ENCODE measurements around the gene MAN2A1.

MAN2A1 gene

DNA sequence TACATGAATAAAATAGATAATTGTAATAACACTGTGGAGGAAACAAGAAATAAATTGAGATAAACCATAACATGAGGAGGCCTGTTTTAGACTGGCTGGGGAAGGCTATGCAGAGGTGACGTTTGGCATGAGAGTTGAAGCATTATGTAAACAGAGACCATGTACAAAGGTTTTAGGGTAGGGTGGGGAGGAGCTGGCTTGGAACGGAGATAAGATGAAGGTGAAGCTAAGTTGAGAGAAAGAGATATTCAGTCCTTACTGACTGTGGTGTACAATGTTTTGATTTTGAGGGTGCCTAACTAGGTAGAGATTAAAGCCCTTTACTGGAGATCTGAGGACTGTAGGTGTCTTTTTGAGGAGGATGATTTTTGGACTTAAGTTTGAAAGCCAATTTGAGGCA lies 17.8 kb downstream of the MAN2A1 start:
- H3K9me3 Mint-ChIP-seq, result peaks cover 2% of the 10 kb centered on the region
- H3K36me3 Mint-ChIP-seq (ENCODE audit: low read depth), result peaks cover 33% of the 10 kb centered on the region
- DNase-seq, result no peak
- no peak overlapping the region for H3K4me3 Mint-ChIP-seq
- H3K27me3 Mint-ChIP-seq, result no peaks in the 10 kb centered on the region
- no peak overlapping the region for H3K27ac Mint-ChIP-seq
- H3K4me1 Mint-ChIP-seq (ENCODE audit: low read depth), result peaks cover 85% of the 10 kb centered on the region

GRCh38 chr5:109708813-109709212 lies 19.1 kb downstream of the MAN2A1 start:
- DNase-seq, result no peak
- Mint-ChIP-seq H3K4me1 (ENCODE audit: low read depth) (peaks cover 89% of the 10 kb centered on the region), H3K27me3 (no peaks in the 10 kb centered on the region), H3K27ac (no peak overlapping the region), H3K4me3 (no peak overlapping the region), H3K9me3 (peaks cover 2% of the 10 kb centered on the region), H3K36me3 (ENCODE audit: low read depth) (peaks cover 45% of the 10 kb centered on the region)

GRCh38 chr5:109709225-109709624 lies 19.5 kb downstream of the MAN2A1 start:
- Mint-ChIP-seq H3K27me3 (no peaks in the 10 kb centered on the region), H3K36me3 (ENCODE audit: low read depth) (peaks cover 47% of the 10 kb centered on the region), H3K9me3 (peaks cover 2% of the 10 kb centered on the region), H3K4me3 (no peak overlapping the region), H3K4me1 (ENCODE audit: low read depth) (peaks cover 86% of the 10 kb centered on the region), H3K27ac (no peak overlapping the region)
- no peak for DNase-seq

- no peak for DNase-seq
- Mint-ChIP-seq H3K27me3 (no peaks in the 10 kb centered on the region), H3K36me3 (ENCODE audit: low read depth) (peaks cover 54% of the 10 kb centered on the region), H3K4me1 (ENCODE audit: low read depth) (peaks cover 73% of the 10 kb centered on the region), H3K4me3 (no peak overlapping the region), H3K27ac (no peak overlapping the region), H3K9me3 (peaks cover 2% of the 10 kb centered on the region)
Measured at GRCh38 chr5:109711673-109712072, 21.9 kb downstream of the MAN2A1 start.

- no peak overlapping the region for H3K4me3 Mint-ChIP-seq
- peaks cover 64% of the 10 kb centered on the region for H3K36me3 Mint-ChIP-seq (ENCODE audit: low read depth)
- DNase-seq, result no peak
- H3K27me3 Mint-ChIP-seq, result no peaks in the 10 kb centered on the region
- H3K9me3 Mint-ChIP-seq, result peaks cover 2% of the 10 kb centered on the region
- H3K27ac Mint-ChIP-seq, result no peak overlapping the region
- H3K4me1 Mint-ChIP-seq (ENCODE audit: low read depth), result peaks cover 63% of the 10 kb centered on the region
Measured at GRCh38 chr5:109713453-109713852, 23.7 kb downstream of the MAN2A1 start.

DNA sequence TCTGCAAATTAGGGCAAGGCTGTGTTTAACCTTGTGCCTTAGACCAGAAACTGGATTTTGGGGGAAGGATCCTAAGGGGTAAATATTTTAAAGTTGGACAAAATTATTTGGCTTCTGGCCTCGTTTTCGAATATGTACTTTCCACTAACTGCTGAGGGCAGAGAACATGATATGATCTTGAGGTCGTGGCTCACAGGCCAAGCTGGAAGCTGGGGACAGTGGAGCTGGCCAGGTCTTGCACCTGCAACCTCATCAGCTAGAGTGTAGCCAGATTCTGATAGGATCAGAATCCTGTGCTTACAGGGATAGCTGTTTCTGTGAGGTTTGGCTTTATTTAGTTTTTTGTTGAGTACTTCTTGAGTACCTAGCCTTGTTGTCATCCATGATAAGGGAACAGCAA lies 24.9 kb downstream of the MAN2A1 start:
- H3K36me3 Mint-ChIP-seq (ENCODE audit: low read depth), result peaks cover 70% of the 10 kb centered on the region
- no peak overlapping the region for H3K27ac Mint-ChIP-seq
- H3K27me3 Mint-ChIP-seq, result no peaks in the 10 kb centered on the region
- peaks cover 55% of the 10 kb centered on the region for H3K4me1 Mint-ChIP-seq (ENCODE audit: low read depth)
- DNase-seq, result no peak
- no peaks in the 10 kb centered on the region for H3K9me3 Mint-ChIP-seq
- no peak overlapping the region for H3K4me3 Mint-ChIP-seq

DNA sequence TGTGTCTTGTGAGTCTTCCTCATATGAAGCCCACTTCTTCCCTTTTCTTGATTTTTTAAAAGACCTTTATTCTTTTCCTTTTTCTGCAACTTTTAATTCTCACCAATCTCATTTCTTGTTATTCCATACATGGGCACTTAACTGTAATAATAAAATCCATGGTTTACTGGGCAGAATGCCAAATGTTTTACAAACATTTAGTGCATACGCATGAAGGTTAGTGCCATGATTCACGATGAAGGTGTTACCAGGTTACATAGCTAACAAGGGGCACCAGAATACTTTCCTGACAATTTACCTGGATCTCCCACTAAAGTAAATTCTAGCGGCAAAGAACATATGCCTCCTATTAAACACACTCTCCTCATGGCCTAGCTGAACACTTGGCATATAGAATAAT lies 28.5 kb downstream of the MAN2A1 start:
- no peaks in the 10 kb centered on the region for H3K9me3 Mint-ChIP-seq
- no peak overlapping the region for H3K27ac Mint-ChIP-seq
- H3K4me1 Mint-ChIP-seq (ENCODE audit: low read depth), result peaks cover 40% of the 10 kb centered on the region
- no peaks in the 10 kb centered on the region for H3K27me3 Mint-ChIP-seq
- peaks cover 86% of the 10 kb centered on the region for H3K36me3 Mint-ChIP-seq (ENCODE audit: low read depth)
- no peak for DNase-seq
- H3K4me3 Mint-ChIP-seq, result no peak overlapping the region

DNA sequence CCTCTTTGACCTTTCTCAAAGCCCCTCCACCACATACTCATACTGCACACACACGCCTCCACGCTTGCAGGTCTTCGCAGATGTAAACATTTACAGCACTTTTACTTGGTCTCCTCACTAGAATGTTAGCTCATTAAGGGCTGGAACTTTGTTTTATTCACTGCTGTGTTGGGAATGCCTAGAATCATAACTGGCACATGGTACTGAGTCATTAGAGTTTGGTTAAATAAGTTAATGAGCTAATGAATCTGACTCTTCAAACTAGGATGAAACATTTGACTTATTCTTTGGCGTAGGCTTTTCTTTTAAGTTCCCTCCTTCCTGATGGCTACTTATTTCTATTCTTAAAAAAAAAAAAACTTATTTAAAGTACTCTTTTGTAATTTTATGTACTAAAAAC lies 28.9 kb downstream of the MAN2A1 start:
- H3K27ac Mint-ChIP-seq, result no peak overlapping the region
- peaks cover 39% of the 10 kb centered on the region for H3K4me1 Mint-ChIP-seq (ENCODE audit: low read depth)
- H3K36me3 Mint-ChIP-seq (ENCODE audit: low read depth), result peaks cover 86% of the 10 kb centered on the region
- no peak overlapping the region for H3K4me3 Mint-ChIP-seq
- DNase-seq, result no peak
- H3K9me3 Mint-ChIP-seq, result no peaks in the 10 kb centered on the region
- no peaks in the 10 kb centered on the region for H3K27me3 Mint-ChIP-seq

GRCh38 chr5:109719978-109720377 lies 30.3 kb downstream of the MAN2A1 start:
- peaks cover 33% of the 10 kb centered on the region for H3K4me1 Mint-ChIP-seq (ENCODE audit: low read depth)
- no peak for DNase-seq
- H3K36me3 Mint-ChIP-seq (ENCODE audit: low read depth), result peaks cover 83% of the 10 kb centered on the region
- H3K27ac Mint-ChIP-seq, result no peak overlapping the region
- H3K27me3 Mint-ChIP-seq, result no peaks in the 10 kb centered on the region
- no peak overlapping the region for H3K4me3 Mint-ChIP-seq
- no peaks in the 10 kb centered on the region for H3K9me3 Mint-ChIP-seq

DNA sequence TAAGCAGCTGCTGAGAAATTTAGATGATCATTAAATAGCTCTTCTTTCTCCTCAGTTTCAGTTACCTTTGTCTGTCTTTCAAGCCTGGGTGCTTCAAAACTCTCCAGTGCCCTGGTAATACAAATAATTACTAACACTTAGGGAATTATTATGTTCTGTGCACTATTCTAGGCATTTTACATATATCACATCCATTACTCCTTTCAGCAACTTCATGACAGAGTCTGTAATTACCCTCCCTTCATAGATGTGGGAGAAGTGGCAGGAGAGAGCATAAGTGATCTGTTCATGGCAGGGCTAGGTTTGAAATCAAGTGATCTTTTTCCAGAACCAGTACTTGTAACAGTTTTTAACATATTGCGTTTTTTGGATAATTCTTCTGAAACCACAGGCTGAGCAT lies 32.0 kb downstream of the MAN2A1 start:
- H3K27ac Mint-ChIP-seq, result no peak overlapping the region
- peaks cover 31% of the 10 kb centered on the region for H3K4me1 Mint-ChIP-seq (ENCODE audit: low read depth)
- no peaks in the 10 kb centered on the region for H3K9me3 Mint-ChIP-seq
- no peak overlapping the region for H3K4me3 Mint-ChIP-seq
- peaks cover 85% of the 10 kb centered on the region for H3K36me3 Mint-ChIP-seq (ENCODE audit: low read depth)
- no peaks in the 10 kb centered on the region for H3K27me3 Mint-ChIP-seq
- no peak for DNase-seq

DNA sequence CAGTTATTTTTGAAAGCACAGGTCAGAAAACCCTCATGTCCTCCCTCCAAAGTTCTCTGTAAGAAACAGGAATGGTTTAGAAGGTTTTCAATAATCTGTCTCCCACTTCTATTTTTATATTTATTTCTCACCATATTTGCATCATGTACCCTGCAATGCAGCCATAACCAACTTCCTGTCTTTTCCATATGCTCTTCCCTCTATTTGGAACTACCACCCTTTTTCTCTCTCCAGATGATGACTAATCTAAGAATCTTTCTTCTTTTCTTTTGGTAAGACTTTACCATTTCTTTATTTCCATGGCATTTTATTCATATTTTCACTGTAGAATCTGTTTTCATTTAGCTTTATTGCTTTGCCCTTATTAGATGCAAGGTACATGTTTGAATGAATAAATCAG lies 33.9 kb downstream of the MAN2A1 start:
- Mint-ChIP-seq H3K27me3 (no peaks in the 10 kb centered on the region), H3K36me3 (ENCODE audit: low read depth) (peaks cover 82% of the 10 kb centered on the region), H3K9me3 (no peaks in the 10 kb centered on the region), H3K27ac (no peak overlapping the region), H3K4me3 (no peak overlapping the region), H3K4me1 (ENCODE audit: low read depth) (peaks cover 33% of the 10 kb centered on the region)
- DNase-seq, result no peak

DNA sequence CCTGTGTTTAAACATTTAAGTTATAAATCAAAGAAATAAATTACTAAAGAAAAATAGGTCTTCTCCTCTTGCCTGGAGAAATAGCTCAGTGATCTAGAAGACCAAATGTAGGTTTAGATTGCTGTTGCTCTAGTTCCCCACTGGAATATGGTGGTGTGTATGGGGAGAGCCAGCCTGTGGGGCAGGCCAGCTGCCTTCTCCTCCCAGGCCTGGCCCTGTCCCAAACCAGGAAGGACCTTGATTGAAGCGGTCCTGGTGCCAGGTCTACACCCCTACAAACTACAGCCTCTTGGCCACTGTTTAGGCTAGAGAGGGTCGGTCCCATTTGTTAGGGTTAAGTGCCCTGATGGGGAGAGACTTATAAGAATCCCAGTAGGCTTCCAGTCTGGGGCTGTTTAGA lies 35.4 kb downstream of the MAN2A1 start:
- Mint-ChIP-seq H3K27ac (no peak overlapping the region), H3K4me3 (no peak overlapping the region), H3K36me3 (ENCODE audit: low read depth) (peaks cover 81% of the 10 kb centered on the region), H3K27me3 (no peaks in the 10 kb centered on the region), H3K9me3 (no peaks in the 10 kb centered on the region), H3K4me1 (ENCODE audit: low read depth) (peaks cover 31% of the 10 kb centered on the region)
- DNase-seq, result no peak

GRCh38 chr5:109739741-109740728 lies 50.3 kb downstream of the MAN2A1 start:
- Mint-ChIP-seq H3K36me3 (ENCODE audit: low read depth) (peaks cover 93% of the 10 kb centered on the region), H3K4me3 (no peak overlapping the region), H3K4me1 (ENCODE audit: low read depth) (peaks cover 64% of the 10 kb centered on the region), H3K9me3 (no peaks in the 10 kb centered on the region), H3K27ac (peak overlapping the region; percentile 68), H3K27me3 (no peaks in the 10 kb centered on the region)
- no peak for DNase-seq

DNA sequence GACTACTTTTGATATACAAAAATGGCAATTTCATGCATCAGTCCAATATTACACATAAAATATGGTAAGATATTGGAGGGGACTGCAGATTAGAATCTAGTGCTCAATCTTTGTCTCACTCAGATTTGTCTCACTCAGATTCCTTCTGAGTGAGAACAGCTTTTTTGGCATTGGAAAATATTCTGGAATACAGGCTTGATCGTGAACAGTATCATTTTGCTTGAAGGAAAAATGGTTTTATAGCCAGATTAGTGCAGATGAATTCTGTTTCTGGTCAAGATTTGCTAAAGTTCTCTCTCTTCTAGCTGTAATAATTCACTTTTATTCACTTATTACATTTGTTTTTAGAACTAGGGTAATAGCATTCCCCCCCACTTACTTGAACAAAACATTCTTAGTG lies 51.2 kb downstream of the MAN2A1 start:
- peaks cover 86% of the 10 kb centered on the region for H3K36me3 Mint-ChIP-seq (ENCODE audit: low read depth)

DNA sequence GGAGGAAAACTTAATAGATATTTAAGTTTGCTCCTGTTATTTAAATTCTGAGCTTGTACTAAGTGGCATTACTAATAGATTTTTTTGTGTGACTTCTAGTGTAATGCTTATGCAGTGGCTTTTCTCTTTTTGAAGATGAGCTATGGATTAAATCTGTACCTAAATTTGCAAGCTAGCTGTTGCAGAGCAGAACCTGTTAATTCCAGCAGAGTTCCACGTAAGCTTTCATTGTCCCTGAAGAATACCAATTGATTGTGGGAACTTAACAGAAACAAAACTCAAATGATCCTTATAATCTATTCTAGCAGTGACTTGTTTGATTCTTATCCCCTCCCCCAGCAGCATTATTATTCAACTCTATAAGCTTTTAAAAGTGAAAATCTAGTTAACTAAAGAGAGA lies 51.7 kb downstream of the MAN2A1 start:
- H3K9me3 Mint-ChIP-seq, result no peaks in the 10 kb centered on the region
- H3K4me3 Mint-ChIP-seq, result no peak overlapping the region
- no peak for DNase-seq
- peaks cover 84% of the 10 kb centered on the region for H3K36me3 Mint-ChIP-seq (ENCODE audit: low read depth)
- H3K27me3 Mint-ChIP-seq, result no peaks in the 10 kb centered on the region
- no peak overlapping the region for H3K27ac Mint-ChIP-seq
- peaks cover 65% of the 10 kb centered on the region for H3K4me1 Mint-ChIP-seq (ENCODE audit: low read depth)

More for the DNA sequence above, 51.2 kb downstream of the MAN2A1 start:
- Mint-ChIP-seq H3K27me3 (no peaks in the 10 kb centered on the region), H3K9me3 (no peaks in the 10 kb centered on the region), H3K4me1 (ENCODE audit: low read depth) (peaks cover 62% of the 10 kb centered on the region), H3K27ac (no peak overlapping the region), H3K4me3 (no peak overlapping the region)
- no peak for DNase-seq
